LNCaP clone FGC (cell line): ENCODE measurements around the gene ANGPTL7.

Experiments used
- DNase-seq: peaks from one replicate; pipeline ENCODE4 v3.0.0-alpha.2; 2011; ENCODE audit warnings: low read depth
- H3K4me3 ChIP-seq: 2 replicates; pipeline ENCODE4 v1.5.1; 2011; ENCODE audit warnings: mild to moderate bottlenecking, low read depth, low read length, control low read depth
- TF ChIP-seq, protein P1 (sequence below): IDR thresholded peaks from 2 replicates; pipeline ENCODE4 v1.5.1; 2012; ENCODE audit warnings: mild to moderate bottlenecking; ENCODE audit not compliant: control insufficient read depth, insufficient read depth; ENCODE audit errors: extremely low read depth

Gene ANGPTL7

DNA sequence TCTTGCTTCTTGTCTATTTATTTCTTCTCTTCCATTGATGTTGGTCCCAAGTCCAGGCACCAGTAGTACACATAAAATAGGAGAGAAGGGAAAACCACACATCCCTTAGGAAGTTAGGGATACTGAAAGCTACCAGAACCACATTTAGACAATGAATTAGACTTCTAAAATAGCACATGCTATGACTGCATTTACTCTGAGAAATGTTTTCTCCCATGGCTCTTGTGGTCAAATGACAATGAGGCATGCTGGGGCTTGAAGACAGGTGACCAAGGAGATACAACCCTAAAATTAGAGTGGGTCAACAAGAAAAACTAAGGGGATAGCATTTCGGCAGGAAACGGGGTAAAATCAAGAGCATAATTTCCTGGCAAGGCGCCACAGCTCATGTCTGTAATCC, 56.1 kb downstream of the ANGPTL7 start:
- TF ChIP-seq, protein P1, sequence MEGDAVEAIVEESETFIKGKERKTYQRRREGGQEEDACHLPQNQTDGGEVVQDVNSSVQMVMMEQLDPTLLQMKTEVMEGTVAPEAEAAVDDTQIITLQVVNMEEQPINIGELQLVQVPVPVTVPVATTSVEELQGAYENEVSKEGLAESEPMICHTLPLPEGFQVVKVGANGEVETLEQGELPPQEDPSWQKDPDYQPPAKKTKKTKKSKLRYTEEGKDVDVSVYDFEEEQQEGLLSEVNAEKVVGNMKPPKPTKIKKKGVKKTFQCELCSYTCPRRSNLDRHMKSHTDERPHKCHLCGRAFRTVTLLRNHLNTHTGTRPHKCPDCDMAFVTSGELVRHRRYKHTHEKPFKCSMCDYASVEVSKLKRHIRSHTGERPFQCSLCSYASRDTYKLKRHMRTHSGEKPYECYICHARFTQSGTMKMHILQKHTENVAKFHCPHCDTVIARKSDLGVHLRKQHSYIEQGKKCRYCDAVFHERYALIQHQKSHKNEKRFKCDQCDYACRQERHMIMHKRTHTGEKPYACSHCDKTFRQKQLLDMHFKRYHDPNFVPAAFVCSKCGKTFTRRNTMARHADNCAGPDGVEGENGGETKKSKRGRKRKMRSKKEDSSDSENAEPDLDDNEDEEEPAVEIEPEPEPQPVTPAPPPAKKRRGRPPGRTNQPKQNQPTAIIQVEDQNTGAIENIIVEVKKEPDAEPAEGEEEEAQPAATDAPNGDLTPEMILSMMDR = no peak
- no peak for DNase-seq
- H3K4me3 ChIP-seq = no peak overlapping the region
